ENCODE measurements around the gene SLC25A1.

Gene SLC25A1

DNA sequence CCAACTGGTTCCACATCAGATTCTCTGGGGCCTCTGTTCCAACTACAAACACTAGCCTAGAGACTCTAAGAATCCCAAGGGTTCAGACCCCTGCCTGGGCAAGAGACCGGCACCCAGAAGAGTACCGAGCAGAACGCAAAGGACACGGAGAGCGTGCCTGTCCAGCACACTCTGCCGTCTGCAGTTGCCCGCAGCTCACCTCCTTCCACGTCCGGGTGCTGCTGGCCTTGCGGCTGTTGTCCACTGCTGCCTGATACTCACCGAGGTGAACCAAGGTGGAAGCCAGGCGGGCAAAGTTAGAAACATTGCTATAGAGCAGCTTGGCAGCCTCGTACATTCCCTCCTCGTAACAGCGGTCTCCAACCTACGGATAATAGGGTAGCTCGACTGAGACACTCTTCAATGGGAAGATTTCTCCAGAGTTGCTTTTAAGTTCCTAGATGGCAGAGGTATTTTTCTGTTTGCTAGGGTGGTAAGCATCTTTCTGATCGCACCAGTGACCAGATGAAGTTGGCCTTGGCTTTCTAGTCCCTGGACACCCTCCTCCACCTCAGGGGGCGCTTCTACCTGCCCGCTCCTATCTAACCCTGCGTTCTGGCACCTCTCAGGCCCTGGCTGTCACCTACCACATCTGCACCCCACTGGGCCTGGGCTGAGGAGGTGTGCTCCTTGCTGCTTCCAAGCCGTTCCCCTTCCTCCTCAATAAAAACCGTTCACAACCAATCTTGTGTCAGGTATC lies 22.8 kb upstream of the SLC25A1 start:
- DNase-seq (ENCODE audit: extremely low read depth, insufficient read length): no peak
- Histone ChIP-seq H3K4me3 (replicated peaks; ENCODE audit: low read depth, low read length) (no peak overlapping the region), H3K27me3 (replicated peaks; ENCODE audit: control insufficient read depth, insufficient read depth, low read length) (no peaks in the 10 kb centered on the region; the same call in 1 of the 2 replicates), H3K36me3 (ENCODE audit: control insufficient read depth, insufficient read depth, low read length) (no peaks in the 10 kb centered on the region)
- TF ChIP-seq, protein P1, sequence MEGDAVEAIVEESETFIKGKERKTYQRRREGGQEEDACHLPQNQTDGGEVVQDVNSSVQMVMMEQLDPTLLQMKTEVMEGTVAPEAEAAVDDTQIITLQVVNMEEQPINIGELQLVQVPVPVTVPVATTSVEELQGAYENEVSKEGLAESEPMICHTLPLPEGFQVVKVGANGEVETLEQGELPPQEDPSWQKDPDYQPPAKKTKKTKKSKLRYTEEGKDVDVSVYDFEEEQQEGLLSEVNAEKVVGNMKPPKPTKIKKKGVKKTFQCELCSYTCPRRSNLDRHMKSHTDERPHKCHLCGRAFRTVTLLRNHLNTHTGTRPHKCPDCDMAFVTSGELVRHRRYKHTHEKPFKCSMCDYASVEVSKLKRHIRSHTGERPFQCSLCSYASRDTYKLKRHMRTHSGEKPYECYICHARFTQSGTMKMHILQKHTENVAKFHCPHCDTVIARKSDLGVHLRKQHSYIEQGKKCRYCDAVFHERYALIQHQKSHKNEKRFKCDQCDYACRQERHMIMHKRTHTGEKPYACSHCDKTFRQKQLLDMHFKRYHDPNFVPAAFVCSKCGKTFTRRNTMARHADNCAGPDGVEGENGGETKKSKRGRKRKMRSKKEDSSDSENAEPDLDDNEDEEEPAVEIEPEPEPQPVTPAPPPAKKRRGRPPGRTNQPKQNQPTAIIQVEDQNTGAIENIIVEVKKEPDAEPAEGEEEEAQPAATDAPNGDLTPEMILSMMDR (IDR thresholded peaks at IDR 0.05; ENCODE audit: insufficient read depth, low read length, poor library complexity, severe bottlenecking): no peak

DNA sequence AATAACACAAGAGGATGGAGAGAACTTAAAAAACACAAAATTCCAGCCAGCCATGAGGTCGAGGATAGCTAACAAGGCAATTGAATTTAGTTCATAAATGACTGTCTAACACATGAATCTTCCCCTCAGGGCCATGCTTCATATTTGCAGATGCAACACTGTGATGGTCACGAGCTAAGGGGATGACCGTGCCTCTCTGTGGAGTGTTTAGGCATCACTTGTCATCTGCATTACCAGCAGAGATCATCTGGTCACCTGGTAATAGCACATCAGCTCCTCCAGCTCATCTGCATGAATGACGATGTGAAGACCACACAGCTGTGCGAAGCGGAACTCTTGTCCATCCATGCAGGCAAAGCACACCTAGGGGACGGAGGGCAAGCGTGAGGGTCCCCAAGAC lies 20.9 kb upstream of the SLC25A1 start:
- H3K4me3 ChIP-seq (replicated peaks; ENCODE audit: low read depth, low read length): no peak overlapping the region
- no peak for DNase-seq (ENCODE audit: extremely low read depth, insufficient read length)
- H3K36me3 ChIP-seq (ENCODE audit: control insufficient read depth, insufficient read depth, low read length): no peaks in the 10 kb centered on the region
- TF ChIP-seq, protein P1 (IDR thresholded peaks at IDR 0.05; ENCODE audit: insufficient read depth, low read length, poor library complexity, severe bottlenecking): no peak
- H3K27me3 ChIP-seq (replicated peaks; ENCODE audit: control insufficient read depth, insufficient read depth, low read length): no peaks in the 10 kb centered on the region; the same call in 1 of the 2 replicates

GRCh38 chr22:19197997-19198865 lies 19.7 kb upstream of the SLC25A1 start:
- no peaks in the 10 kb centered on the region; the same call in 1 of the 2 replicates for H3K27me3 ChIP-seq (replicated peaks; ENCODE audit: control insufficient read depth, insufficient read depth, low read length)
- no peak for DNase-seq (ENCODE audit: extremely low read depth, insufficient read length)
- no peak overlapping the region for H3K4me3 ChIP-seq (replicated peaks; ENCODE audit: low read depth, low read length)
- TF ChIP-seq, protein P1 (IDR thresholded peaks at IDR 0.05; ENCODE audit: insufficient read depth, low read length, poor library complexity, severe bottlenecking): no peak
- H3K36me3 ChIP-seq (ENCODE audit: control insufficient read depth, insufficient read depth, low read length): no peaks in the 10 kb centered on the region

DNA sequence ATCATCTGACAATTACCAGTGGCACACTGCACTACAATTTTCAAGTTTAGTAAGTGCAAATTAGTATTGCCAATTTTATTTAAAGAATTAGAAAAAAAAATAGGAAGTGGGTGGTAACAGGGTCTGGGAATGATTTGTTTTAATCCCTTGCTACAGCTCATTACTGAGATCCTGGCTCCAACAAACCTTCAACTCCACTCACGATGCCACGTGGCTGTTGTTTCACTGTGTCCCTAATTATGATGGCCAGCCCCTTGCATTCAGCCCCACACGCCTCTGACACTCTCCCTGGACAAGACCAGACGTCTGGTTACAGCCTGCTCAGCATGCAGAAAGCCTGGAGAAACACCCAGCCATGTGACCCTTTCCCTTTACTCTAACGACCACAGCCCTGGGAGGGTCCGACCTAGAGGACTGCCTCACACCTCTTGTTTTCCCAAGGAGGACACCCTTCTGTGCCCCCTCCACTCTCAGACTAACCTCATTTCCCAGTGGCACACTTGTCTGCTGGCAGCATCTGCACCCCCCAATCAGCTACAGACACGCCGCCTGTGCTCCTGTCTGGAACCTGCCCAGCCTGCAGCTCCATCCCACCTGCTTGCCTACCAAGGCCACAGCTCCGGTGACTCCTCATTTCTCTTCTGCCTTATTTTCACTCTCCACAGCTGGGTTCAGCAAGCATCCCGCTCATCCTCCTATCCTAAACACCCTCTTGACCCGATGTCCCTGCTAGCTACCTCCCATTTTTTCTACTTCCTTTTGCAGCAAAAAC lies 18.5 kb upstream of the SLC25A1 start:
- TF ChIP-seq, protein P1 (IDR thresholded peaks at IDR 0.05; ENCODE audit: insufficient read depth, low read length, poor library complexity, severe bottlenecking): no peak
- no peak for DNase-seq (ENCODE audit: extremely low read depth, insufficient read length)
- H3K36me3 ChIP-seq (ENCODE audit: control insufficient read depth, insufficient read depth, low read length): no peaks in the 10 kb centered on the region
- H3K27me3 ChIP-seq (replicated peaks; ENCODE audit: control insufficient read depth, insufficient read depth, low read length): no peaks in the 10 kb centered on the region
- H3K4me3 ChIP-seq (replicated peaks; ENCODE audit: low read depth, low read length): no peak overlapping the region

DNA sequence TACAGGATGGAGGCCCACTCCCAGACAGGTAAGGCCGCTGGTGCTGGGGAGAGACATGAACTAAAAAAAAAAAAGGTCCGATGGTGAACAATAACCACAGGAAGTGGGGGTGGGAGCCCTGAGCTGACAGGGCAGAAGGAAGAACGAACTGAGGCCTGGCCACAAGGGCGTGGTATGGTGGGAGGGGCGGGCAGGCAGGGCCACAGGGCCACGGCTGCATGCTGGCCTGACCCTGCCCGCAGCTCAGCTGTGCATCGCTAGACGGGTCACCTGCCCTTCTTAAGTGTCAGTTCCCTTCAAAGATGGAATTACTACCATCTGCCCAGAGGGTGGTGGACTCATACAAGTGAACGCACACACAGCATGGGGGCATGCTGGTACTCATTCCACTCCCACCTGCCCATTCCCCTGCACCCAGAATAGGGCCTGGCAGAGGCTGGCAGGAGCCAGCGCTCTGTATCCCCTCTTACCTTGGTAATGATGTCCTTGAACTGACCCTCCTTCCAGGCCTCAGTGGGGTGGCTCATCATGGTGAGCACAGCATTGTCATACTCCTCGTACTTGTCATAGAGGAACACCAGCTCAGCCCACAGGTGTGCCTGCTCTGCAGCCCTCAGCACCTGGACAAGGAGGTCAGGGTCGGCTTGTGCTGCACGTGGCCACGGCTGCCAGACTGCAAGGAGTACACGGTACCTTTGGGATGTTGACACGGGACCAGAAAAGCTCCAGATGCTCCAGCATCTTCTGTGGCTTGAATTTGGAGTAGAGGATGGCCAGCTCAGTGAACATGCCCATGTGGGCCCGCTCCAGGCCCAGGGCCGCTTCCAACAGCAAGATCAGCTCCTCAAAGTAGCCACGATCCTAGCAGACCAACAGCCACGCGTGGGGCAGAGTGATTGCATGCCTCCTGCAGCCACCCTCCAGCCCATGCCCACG lies 17.5 kb upstream of the SLC25A1 start:
- Histone ChIP-seq H3K27me3 (replicated peaks; ENCODE audit: control insufficient read depth, insufficient read depth, low read length) (no peaks in the 10 kb centered on the region), H3K36me3 (ENCODE audit: control insufficient read depth, insufficient read depth, low read length) (no peaks in the 10 kb centered on the region), H3K4me3 (replicated peaks; ENCODE audit: low read depth, low read length) (no peak overlapping the region)
- TF ChIP-seq, protein P1 (IDR thresholded peaks at IDR 0.05; ENCODE audit: insufficient read depth, low read length, poor library complexity, severe bottlenecking): no peak
- no peak for DNase-seq (ENCODE audit: extremely low read depth, insufficient read length)

Data from GM06990 (cell line).